GM18499 (cell line): ENCODE results near the gene UBXN7.
A peak's percentile ranks its signal among the peaks of the same experiment; 100 is the strongest.
"Not testable (repeated sequence)": the region's sequence is repeated elsewhere in the genome, so short reads cannot be mapped to it uniquely, and the experiment has no call there.

Experiments used
- ATAC-seq: cut with Tn5 transposase; IDR thresholded peaks from one replicate; pipeline ENCODE4 v1.9.1; 2021; ENCODE audit warnings: moderate number of reproducible peaks; ENCODE audit not compliant: insufficient read depth, unreplicated experiment

The UBXN7 gene

GRCh38 chr3:196421668-196422067, 10.6 kb downstream of the UBXN7 start:
- ATAC-seq: not testable (repeated sequence)

- no peak for ATAC-seq
Measured at GRCh38 chr3:196419386-196419785, 12.8 kb downstream of the UBXN7 start.

GRCh38 chr3:196418601-196419000, 13.6 kb downstream of the UBXN7 start:
- ATAC-seq: no peak

GRCh38 chr3:196414469-196414868, 17.8 kb downstream of the UBXN7 start:
- no peak for ATAC-seq

DNA sequence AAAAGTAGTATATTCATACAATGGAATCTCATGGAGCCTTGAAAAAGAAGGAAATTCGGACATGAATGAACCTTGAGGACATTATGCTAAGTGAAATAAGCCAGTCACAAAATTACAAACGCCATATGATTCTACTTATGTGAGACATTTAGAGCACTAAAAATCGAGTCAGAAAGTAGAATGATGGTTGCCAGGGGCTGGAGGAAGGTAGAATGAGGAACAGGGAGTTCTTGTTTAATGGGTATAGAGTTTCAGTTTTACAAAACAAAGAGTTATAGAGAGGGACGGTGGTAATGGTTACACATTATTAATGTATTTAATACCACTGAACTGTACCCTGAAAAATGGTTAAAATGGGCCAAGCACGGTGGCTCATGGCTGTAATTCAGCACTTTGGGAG, 19.5 kb downstream of the UBXN7 start:
- peak; percentile 49 for ATAC-seq

DNA sequence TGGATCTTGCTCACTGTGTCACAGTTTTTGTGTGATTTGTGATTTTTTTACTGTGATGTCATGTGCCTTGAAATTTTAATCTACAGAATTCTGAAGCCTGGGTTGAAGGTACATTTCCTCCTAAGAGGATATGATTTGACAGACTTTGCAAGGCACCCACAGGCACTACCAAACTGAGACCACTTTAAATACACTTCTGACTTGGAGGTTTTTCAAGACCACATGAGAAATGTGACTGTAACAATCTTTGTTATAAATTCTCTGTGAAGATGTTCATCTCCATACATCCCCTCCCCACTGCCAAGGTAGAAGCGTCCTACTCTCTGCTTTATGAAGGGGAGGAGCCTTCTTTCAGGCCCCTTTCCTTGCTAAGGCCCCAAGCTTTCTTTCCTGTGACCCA, 22.8 kb downstream of the UBXN7 start:
- no peak for ATAC-seq

DNA sequence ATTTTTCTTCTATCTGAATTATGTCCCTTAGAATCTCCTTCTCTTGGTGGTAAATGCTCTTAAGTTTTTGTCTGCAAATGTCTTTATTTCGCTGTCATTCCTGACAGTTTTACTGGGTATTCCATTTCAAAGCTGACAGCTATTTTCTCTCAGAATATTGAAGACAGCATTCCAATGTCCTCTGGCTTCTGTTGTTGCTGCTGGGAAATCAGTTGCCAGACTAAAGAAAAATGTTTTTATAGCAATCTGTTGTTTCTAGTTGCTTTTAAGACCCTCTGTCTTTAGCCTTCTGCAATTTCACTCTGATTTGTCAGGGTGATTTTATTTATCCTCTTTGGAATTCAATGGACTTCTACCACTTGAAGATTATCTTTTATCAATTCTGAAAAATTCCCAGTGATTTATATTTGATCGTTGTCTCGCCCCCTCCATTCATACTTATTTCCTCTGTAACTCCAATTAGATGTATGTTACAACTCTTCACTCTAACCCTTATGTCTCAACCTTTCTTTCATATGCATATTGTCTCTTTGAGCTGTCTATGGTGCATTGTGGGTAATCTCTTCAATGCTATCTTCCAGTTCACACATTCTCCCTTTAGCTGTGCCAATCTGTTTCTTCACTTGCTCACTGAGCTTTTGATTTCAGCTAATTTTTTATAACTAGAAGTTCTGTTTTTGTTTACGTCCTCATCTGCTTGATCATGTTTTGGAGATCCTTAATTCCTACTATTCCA, 23.5 kb downstream of the UBXN7 start:
- ATAC-seq: no peak

- ATAC-seq: no peak
Measured at GRCh38 chr3:196406811-196407470, 25.3 kb downstream of the UBXN7 start.

- no peak for ATAC-seq
Measured at GRCh38 chr3:196400331-196400730, 31.9 kb downstream of the UBXN7 start.

DNA sequence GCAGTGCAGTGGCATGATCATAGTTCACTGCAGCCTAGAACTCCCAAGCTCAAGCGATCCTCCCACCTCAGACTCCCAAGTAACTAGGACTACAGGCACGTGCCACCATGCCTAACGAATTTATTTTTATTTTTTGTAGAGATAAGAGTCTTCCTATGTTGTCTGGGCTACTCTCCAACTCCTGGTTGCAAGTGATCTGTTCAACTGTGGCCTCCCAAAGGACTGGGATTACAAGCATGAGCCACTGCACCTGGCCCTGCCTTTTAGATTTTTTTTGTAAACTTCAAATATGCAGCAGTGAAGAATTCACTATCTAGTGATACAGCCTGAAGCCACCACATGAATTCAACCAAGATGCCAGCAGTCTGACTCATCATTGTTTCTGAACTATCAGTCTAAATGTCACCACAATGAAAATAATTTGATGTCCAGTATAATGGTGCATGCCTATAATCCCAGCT, 32.7 kb downstream of the UBXN7 start:
- ATAC-seq: no peak

DNA sequence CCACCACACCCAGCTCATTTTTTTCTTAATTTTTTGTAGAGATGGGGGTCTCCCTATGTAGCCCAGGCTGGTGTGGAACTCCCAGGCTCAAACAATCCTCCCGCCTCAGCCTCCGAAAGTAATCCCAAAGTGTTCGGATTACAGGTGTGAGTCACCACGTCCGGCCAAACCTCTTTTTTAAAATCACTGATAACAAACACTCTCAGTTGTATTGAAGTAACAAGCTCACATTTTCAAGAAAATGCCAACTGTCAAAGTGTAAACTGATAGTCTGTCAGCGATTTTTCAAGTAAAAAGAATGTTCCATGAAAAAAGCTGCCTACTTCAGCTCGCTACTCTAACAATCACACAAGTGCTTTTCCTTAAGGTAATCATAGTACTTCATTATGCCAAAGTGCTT, 33.4 kb downstream of the UBXN7 start:
- ATAC-seq: no peak

DNA sequence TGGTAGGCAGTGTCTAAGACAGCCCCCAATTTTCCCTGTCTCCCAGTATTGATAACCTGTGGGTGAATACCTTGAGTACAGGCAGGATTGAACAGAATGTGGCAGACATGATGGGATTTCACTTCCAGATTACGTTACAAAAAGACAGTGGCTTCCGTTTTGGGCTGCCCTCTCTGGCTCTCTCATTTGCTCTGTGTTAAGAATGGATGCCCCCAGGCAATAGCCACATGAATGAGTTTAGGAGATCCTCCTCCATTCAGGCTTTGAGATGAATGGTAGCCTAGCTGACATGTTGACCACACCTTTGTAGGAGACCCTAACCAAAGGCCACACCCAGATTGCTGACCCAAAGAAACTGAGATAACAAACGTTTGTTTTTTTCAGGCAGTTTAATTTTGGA, 34.3 kb downstream of the UBXN7 start:
- no peak for ATAC-seq

DNA sequence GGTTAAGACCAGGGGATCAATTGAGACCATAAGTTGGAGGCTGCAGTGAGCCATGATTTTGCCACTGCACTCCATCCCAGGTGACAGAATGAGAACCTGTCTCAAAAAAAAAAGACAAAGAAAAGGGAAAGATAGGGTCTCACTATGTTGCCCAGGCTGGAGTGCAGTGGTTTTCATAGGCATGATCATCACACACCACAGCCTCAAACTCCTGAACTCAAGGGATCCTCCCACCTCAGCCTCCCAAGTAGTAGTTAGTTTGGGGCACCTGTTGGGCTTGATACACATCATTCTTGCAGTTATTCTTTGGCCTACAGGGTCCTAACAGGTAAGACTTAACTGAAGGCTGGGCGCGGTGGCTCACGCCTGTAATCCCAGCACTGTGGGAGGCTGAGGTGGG, 42.1 kb downstream of the UBXN7 start:
- ATAC-seq: no peak

DNA sequence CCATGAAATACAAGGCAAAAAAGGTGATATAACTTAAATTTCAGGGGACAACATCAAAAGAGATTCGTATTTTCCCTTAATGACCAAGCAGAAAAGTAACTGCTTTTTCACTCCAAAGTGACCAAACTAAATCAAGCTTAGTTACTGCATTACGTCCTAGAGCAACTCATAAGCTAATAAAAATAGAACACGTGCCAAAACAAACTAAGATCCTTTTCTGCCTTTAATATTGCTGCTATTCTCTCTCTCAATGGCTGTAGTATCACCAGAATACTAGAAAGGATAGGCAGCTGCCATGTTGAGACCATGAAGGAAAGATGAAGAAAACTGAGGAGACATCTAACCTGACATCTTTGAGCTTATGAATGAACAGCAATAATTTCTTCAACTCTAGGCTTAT, 43.3 kb downstream of the UBXN7 start:
- no peak for ATAC-seq

DNA sequence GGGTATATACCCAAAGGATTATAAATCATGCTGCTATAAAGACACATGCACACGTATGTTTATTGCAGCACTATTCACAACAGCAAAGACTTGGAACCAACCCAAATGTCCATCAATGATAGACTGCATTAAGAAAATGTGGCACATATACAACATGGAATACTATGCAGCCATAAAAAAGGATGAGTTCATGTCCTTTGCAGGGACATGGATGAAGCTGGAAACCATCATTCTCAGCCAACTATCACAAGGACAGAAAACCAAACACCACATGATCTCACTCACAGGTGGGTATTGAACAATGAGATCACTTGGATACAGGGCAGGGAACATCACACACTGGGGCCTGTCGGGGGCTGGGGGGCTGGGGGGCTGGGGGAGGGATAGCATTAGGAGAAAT, 44.3 kb downstream of the UBXN7 start:
- not testable (repeated sequence) for ATAC-seq

DNA sequence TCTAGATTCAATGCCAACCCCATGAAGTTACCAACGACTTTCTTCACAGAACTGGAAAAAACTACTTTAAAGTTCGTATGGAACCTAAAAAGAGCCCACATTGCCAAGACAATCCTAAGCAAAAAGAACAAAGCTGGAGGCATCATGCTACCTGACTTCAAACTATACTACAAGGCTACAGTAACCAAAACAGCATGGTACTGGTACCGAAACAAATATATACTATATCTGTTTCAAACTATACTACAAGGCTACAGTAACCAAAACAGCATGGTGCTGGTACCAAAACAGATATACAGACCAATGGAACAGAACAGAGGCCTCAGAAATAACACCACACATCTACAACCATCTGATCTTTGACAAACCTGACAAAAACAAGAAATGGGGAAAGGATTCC, 45.4 kb downstream of the UBXN7 start:
- ATAC-seq: not testable (repeated sequence)

DNA sequence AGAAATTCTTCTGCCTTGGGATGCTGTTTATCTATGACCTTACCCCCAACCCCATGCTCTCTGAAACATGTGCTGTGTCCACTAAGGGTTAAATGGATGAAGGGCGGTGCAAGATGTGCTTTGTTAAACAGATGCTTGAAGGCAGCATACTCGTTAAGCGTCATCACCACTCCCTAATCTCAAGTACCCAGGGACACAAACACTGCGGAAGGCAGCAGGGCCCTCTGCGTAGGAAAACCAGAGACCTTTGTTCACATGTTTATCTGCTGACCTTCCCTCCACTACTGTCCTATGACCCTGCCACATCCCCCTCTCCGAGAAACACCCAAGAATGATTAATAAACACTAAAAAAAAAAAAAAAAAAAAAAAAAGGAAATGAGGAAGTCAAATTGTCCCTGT, 46.2 kb downstream of the UBXN7 start:
- not testable (repeated sequence) for ATAC-seq

- not testable (repeated sequence) for ATAC-seq
Measured at GRCh38 chr3:196385446-196385845, 46.8 kb downstream of the UBXN7 start.

DNA sequence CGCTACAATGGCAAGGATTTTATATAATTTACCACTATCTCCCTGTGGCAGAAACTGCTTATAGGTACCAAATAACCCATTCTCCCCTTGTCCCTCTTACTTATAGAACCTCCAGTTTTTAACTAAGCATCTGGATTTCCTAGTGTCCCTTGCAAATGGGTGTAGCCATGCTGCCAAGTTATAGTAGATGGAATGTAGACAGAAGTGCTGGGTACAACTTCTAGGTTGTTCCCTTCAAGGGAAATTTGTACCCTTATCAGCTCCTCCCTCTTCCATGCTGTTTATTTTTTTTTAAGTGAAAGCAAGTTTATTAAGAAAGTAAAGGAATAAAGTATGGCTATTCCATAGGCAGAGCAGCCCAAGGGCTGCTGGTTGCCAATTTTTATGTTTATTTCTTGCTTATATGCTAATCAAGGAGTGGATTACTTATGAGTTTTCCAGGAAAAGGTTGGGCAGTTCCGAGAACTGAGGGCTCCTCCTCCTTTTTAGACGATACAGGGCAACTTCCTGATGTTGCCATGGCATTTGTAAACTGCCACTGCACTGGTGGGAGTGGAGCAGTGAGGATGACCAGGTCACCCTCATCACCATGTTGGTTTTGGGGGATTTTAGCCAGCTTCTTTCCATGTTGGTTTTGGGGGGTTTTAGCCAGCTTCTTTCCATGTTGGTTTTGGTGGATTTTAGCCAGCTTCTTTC, 53.9 kb downstream of the UBXN7 start:
- ATAC-seq: no peak

GRCh38 chr3:196377321-196377720, 54.9 kb downstream of the UBXN7 start:
- ATAC-seq: no peak

- no peak for ATAC-seq
Measured at GRCh38 chr3:196365736-196366135, 66.5 kb downstream of the UBXN7 start.
